Suppressor macrophage treated with lipopolysaccharide for 1 hour (primary cell): ENCODE results near the gene COL13A1.

ENCODE experiments used
- DNase-seq, 3 donors: peaks; one replicate each; pipeline ENCODE4 v3.0.0-alpha.2; 2020 to 2022

COL13A1 gene

DNA sequence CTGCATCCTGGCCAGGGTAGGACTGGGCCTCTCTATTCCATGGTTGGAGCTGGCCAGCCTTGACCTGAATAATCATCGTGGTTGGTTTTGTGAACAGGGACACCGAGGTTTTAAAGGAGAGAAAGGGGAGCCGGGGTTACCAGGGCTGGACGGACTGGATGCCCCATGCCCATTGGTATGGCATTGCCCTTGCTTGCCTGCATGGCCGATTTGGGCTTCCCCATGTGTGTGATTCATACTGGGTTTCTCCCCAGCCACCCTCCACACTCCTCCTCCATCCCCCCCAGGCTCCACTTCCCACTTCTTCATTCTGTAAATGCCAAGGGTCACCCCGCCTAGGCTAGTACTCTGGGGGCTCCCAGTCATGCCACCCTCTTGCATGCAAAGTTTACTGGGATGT, 152.1 kb downstream of the COL13A1 start:
- peak; percentile 92 to 93 (median 93) for DNase-seq

DNA sequence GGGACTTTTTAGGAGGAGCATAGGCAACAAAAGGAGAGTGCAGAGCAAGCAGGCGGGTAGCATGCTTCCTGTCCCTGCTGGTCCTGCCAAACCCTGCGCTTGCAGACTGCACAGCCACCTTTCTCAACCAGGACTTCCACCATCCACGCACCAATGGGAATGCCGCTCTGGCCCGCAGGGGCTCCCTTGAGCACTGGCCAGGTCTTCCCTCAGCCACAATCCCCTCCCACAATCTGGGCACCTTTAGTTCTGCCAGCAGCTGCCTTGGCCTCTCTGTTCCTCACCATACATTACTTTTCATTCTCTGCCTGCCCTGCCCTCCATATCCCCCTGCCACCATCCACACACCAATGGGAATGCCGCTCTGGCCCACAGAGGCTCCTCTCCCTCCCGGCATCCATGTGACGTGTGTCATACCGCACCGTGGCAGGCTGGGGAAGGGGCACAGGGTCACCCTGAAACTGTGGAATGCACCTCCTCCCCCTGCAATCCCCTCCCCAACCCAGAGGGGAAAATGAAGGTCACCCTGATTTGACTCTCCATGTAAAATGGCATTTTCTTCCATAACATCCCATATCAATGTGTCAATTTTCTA, 153.6 kb downstream of the COL13A1 start:
- no peak for DNase-seq

DNA sequence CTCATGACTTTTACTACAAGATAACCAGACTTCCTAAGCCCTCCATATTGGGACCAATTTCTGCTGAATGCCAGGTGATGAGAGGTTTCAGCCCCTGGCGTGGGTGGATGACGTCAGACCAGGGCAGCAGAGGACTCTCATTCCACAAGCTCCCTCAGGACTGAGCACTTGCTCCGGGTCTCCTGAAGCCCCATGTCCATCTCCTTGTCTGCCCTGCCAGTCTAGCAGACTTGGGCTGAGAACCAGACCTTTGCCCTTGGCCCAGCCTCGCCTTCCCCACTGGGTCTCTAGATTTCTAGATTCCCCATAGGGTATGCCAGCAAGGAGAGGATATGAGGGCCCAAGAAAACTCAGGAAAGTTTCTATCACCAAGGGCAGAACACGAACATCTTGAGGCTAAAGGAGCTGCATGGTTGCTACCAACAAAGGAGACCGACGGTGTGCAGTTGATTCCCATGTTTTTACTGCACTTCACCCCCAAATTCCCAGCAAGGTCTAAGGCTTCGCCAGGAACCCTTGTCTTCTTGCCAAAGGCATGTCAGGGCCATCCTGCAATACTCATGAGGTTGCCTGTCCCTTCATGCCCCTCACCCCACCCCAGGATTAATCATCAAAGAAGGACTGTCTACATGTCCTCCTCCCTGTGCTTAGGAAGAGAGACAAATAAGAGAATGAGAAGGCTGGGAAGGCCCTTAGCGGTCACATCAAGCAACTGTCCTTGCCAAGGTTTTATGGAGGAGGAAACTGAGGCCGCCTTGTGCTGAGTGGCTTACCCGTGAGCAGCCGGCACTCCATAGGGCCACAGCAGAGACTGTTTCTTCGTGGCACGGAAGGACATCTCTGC, 154.4 kb downstream of the COL13A1 start:
- no peak for DNase-seq

DNA sequence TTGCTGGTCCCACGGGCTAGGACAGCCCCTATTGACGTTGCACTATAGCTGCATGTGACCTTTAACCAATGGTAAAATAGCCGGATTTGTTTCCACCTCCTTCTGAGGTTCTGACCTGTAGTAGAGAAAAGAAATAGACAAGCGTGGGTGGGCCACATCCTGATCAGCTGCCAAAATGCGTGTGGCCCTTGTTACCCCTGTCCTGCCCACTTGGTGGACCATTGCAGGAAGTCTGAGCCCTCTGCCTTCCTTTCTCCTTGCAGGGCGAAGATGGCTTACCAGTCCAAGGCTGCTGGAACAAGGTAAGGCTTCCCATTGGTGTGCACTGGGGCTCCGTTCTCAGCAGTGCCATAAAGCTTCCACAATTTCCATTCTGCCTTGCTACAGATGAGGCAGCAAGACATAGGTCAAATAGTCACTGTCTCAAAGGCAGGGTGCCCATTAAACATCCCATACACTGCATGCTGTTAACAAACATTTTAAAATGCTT, 155.1 kb downstream of the COL13A1 start:
- peak in 2 of 3 donors; percentile 27 to 41 for DNase-seq

DNA sequence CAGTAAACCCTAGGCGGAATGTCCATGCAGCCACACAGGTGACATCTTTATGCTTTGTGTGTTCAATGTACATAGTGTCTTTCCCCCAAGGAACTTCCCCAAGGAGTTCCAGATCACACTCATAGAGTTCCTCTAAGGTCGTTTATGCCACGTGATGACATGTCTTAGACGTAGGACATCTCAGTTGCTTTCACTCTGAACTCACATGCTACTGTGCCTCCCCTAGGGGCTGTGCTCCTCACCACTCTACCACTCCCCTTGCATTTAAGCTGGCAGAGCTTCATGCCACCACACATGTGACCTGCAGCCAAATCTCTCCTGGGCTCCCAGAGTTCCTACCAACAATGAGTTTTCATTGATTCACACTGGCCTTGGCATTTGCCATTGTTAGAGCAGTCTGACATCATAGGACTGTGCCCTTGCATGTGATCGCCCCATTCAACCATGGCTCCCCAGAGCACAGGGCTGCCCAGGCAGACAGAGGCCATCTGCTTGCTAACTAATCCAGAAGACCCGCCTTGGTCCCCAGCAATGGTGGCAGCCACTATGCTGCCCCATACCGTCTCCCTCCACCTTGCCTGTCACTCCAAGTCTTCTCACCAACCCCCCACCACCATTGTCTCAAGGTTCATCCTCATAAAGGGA, 155.7 kb downstream of the COL13A1 start:
- peak; percentile 75 to 86 (median 80) for DNase-seq

DNA sequence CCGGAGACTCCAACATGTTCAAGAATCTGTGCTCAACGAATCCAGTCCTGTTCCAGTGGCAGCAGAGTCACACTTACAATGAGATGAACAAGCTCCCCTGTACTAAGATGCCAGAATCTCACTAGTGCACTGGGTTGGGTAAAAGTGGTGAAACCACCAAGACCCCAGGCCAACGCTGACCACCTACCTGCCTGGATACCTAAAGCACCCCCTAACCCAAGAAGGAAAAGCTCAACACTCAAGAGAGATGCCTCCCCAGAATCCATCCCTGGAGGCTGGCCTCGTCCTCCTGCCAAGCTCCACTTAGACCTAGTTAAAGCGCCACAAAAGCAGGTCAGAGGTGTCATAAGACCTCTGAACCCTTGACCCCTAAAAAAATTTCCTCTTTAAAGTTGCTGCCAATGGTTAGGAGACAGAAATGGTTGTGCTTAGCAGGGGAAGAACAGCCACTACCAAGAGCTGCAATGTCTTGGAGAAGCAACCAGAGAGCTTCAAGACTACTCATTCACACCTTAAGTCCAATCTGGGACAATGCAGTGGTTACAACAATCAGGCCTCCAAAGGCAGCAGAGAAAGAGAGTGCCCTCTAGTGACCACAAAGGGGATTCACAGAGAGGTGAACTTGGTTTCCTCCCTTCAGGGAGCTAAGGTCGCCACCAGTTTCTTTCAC, 156.3 kb downstream of the COL13A1 start:
- DNase-seq, result peak; percentile 63 to 77 (median 67)

DNA sequence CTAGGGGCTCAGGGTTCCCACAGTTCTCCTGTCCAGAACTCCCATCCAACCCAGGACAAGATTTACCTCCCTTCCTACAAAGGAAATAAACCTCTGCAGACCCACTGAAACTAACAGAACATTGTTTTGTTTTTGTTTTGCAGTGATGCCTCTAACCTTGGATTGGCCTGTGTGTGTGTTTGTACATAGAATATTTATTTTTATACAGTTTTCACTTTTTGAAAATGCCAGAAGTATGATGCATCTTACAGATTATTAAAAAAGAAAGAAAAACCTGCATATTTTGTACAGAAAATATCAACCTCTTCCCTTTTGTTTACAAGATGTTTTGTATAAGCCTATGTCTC, 156.8 kb downstream of the COL13A1 start:
- DNase-seq, result no peak

DNA sequence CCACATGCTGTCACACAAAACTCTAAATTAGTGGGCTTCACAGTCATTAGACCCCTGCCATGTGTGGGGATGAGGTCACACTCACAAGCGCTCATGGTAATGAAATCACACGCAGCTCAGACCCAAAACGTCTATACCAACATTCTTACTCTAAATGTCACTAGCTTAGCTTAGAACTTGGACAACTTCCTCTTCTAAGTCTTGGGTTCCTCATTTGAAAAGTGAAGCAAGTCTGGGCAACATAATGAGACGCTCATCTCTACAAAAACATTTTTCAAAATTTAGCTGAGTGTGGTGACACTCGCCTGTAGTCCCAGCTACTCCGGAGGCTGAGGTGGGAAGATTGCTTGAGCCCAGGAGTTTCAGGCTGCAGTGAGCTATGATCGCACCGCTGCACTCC, 158.2 kb downstream of the COL13A1 start:
- peak; percentile 81 to 95 (median 92) for DNase-seq

DNA sequence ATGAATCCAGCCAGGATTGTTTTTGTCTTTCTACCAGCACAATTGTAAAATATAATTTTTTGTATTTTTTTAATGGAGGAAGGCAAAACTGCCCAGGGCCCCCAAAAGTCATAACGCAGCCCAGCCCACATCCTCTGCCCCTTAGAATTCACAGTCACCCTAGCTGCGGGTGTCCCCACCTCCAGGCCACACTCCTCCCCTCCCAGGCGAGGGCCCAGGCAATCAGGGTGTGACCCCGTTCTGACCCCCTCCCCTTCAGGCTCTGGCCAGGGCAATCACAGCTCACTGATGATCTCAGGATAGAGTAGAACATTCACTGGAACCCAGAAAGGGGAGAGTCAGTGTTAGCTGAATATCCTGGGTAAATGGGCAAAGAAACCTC, 158.9 kb downstream of the COL13A1 start:
- DNase-seq, result no peak

DNA sequence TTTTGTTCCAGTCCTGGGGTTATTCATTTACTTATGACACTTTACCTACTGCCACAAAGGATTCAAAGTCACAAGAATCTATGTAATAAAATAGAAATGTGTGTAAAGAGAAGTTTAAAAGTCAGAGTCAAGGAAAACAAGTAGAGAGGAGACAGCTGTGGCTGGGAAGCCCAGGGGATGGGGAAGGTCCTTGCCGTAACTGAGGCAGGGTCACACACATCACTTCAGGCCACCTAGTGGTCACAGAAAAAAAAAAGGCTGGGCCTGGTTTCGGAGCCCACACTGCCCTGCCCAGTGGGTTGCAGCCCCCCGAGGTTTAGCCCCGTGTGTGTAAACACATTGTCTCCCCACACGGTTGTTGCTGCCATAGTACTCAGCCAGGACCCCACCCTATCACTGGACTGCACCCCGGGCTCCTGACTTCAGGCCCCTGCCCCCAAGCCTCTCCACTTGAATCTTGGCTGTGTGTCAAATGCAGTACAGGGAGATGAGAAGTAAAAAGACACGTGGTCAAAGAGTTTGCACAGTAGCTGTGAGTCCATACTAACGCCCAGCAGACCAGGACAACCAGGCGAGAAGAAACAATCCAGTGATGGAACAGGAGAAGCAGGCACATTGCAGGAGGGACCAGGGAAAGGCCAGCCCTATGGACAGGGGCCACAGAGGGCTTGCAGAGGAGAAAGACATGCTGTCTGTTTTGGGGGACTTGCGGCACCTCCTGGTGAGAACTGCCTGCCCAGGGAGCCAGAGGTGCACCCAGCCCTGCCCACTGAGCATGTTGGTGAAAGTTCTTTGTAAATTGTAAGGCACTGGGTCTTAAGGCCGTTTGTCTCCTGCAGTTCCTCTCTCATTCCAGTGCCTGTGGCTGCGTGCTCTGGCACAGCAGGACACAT, 159.5 kb downstream of the COL13A1 start:
- DNase-seq, result no peak

DNA sequence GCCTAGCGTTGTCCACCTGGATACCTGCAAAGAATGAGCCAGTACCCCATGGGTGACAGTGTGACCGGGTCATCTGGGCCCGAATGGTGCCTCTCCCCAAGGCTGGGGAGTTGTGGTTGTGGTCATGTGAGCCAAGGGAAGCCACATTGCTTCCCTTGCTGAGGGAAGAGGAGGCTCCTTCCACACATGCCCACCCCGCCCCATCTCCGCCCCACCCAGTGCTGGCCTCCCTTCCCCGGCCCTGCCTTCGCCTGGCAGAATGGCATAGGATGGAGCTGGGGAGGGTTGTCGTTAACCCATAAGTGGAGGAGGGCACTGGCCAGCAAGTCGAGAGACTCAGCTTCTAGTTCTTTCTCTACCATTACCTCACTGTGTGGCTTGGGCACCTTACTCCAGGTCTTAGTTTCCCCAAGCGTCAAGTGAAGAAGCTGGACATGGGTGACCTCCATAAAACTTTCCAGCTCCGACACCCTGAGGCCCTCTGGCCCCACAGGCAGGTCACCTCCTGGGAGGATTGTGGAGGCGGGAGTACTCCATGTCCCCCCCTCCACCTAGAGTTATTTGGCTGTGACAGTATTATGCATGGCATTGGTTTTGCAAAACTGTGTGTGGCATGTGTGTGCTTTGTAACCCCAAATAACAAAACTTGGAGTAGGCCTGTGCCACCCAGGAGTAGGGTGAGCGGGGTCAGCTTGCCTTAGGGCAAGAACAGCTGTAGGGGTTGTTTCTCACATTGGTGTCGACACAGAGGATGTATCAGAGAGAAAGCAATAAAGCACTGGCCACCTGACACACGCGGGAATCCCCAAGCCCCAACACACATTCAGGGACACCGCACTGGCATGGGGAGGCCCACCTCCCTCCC, 160.4 kb downstream of the COL13A1 start:
- DNase-seq, result no peak

DNA sequence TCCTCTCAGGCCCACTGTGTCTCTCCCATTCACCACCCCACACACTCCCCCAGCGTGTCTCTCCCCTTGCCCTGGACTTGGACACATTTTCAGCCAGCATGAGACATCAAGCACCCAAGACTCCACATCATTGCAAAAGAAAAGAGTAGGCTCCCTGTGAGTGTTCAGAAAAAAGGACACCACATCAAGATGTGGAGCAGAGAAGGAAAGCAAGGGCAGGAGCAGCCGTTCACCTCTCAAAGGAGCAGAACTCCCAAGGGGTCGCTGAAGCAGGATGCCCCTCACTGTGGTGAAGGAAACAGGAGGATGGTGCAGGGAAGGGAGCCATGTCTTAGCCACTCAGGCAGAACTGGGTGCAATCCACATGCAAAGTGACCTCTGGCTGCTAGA, 161.0 kb downstream of the COL13A1 start:
- no peak for DNase-seq

DNA sequence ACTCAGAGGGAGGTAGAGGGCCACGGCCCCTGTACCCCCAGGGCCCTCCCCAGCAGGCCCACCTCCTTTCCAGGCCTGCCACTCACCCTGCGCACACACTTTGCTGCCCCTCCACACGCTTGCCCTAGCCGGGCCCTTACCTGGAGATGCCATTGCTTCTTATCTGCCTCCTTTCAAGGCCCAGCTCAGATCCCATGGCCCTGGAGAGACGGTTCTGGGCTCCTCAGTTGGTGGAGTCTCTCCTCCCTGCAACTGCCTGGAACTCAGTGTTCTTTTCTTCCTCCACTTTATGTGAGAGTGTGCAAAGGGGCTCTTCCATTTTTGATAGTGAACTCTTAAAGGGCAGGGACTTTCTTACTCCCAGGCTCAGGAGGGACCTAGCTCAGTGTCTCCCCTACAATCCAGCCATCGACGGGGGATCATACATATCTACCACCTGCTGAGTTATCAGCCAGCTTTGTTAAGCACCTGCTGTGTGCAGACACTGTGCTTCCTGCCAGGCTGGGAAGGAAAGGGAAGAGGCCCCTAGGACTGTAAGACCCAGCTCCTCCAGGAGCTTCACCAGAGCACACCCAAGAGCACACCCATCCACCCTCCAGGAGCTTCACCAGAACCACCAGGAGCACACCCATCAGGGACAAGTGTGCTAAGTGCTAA, 161.6 kb downstream of the COL13A1 start:
- DNase-seq, result no peak

DNA sequence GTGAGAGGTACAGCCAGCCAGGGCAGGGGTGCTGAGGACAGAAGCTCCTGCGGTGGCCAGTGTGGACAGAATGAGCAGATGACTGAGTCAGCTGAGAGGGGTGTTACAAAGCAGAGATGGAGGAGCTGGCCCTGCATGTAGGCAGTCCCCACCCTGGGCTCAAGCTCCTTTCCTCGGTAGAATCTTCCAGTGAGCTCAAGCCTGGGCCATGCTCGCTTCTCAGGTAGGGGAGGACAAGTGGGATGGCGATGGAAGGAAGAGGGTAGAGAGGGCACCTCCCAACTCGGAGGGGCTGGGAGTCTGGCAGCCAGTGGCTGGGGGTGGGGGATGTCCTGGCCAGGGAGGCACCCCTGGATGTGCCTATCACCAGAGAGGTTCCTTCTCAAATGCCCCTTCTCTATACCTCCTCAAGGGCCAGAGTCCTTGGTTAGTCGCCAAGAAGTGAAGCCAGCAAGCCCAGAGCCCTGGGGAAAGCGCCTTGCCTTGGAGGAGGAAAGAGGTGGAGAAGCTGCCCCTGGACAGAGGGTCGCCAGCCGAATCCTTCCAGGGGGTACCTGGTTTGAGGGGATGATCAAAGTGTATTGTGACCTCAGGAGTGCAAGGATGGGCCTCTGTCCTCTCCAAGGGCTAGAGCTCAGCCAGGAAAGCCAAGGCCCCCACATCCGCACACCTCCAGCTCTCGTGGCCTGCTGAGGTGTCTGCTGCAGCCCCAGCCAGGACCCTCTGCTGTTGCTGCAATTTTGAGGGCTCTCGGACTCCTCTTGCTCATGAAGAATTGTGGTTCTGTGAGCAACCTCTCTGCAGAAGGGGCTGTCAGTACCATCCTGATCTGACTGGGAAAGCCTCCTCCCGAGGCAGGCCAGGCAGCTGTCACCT, 162.4 kb downstream of the COL13A1 start:
- no peak for DNase-seq

DNA sequence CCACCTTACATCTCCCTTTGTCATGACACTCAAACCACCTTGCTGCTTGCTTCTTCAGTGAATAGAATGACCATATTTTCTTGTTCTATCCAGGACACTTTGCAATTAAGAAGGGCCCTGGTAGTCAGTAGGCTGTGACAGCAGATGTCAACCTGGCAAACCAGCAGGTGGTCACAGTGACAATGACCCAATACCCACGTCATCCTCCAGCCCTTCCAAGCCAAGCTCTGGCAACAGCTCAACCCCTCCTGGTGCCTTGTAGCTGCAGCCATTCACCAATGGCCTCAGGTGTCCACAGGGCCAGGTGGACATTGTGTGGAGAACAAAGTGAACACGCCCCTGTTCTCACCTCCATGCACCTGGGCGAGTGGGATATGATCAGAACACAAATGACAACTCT, 163.4 kb downstream of the COL13A1 start:
- DNase-seq, result no peak

DNA sequence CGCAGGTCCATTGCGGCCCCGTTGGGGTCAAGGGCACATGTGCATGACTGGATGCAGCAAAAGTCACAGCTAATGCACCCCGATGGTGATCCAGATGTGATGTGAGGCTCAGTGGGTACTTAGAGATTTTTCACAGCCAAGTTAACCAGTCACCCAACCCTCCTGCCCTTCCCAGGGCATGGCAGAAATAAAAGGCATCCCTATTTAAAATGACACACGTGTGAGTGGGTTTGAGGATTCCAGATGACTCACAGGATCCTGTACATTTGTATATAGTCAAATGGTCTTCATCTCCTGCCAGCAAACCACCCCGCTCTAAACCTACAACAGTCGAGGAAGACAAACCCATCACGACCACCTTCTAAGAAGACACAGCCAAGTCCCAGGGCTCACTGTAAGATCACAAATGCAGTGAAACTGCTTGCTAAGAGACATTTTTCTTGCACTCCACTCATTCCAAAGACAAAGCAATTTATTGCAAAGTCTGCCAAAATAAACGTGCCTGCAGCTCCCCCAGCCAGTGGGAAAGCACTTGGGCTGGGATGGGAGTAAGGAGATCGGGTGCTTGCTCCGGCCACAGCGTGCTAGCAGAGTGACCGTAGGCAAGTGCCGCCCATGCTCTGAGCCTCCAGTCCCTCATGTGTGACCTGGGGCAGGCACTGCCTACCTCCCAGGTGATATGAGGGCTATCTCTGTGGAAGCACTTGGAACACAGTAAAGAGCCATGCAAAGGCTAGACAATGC, 164.4 kb downstream of the COL13A1 start:
- DNase-seq, result no peak

DNA sequence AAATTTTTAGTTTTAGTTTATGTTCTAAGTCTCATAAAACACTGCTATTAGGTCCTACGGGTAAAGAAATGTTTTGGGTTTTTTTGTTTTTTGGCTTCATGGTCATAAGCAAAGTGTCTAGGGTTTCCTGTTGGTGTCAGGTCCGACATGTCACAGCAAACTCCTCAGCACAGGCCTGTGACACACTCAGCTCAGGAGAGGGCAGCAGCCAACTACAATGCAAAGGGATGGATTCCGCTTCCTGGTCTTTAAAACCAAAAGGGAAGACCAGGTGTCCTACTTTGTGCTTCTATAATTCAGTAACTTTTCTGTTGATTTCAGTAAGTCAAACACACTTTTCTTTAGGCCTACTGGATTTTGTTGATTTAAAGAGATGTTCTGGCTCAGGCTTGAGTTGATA, 167.1 kb downstream of the COL13A1 start:
- no peak for DNase-seq

DNA sequence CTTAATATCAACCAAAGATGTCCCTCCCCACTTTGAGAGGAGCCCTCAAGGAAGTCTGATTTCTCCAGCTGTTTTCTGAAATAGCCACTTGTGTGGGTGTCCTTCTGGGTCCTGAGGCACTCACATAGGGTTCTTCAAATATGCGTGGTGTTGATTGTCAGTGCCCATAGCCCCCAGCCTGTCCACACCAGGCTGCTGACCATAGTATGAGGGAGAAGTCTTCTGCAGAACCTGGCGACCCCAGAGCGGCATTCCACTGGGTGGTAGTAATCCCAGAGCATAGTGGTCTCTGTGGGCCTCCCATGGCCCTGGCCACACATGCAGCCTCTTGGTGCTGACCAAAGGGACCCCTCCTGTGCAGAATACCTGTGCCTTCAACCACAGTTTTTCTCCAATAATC, 168.3 kb downstream of the COL13A1 start:
- DNase-seq, result no peak

DNA sequence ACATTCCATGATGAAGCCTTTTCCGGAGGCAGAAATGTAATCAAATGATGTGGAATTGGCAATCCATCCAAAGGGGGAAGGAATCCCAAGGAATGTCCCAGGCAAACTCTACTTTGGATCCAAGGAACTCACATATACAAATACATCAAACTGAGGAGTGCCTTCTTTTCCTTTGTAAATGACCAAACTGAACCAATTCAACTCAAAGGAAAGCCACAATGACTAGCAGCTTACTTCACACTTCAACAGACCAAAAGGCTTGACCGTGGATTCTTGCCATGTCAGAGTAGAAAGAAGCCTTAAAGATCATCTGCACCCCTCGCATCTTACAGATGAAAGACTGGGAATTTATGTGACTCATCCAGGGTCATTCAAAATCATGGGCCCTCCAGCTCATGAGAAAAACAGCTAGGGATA, 171.3 kb downstream of the COL13A1 start:
- DNase-seq, result peak; percentile 32 to 64 (median 54)
